GM18951 (cell line): ENCODE results near the gene KIZ.

ENCODE experiments used
- POLR2A ChIP-seq: IDR thresholded peaks from 4 replicates; pipeline ENCODE4 v1.6.1; 2011; ENCODE audit warnings: mild to moderate bottlenecking; ENCODE audit not compliant: insufficient read length, insufficient read depth; ENCODE audit errors: extremely low read depth
- in situ Hi-C: fragments of 300-500 bp; cut with MboI; formaldehyde crosslinking; loops from one replicate; pipeline ENCODE4 v1.12.0; 2022; ENCODE audit warnings: low sequenced_read_pairs, mixed read lengths, inconsistent platforms; ENCODE audit not compliant: unreplicated experiment

The KIZ gene

DNA sequence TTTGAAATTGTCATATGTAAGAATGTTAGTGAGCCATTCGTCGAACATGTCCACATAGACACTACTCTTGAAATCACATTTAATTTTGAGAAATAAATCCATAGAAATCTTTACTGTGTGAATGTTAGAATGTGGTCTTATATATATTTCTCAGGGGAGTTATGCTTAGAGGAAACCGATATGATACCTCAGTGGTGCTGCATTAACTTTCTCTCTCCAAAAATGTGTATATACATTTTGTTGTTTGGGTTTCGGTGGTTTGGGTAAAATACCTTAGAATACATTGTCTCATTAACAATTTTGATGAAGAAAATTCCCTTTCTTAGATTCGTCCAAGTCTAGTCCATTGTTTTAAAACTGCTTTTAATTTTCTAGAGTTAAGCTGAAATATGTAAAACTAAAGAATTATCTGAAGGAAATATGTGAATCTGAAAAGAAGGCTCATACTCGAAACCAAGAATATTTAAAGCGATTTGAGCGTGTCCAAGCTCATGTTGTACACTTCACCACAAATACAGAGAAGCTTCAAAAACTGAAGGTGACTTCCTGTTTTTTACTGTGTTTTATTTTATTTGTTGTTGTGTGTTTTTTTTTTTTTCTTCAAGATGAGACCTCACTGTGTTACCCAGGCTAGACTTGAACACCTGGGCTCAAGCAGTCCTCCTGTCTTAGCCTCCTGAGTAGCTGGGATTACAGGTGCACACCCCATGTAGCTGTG lies 10.3 kb downstream of the KIZ start:
- TF ChIP-seq POLR2A: no peak
- in situ Hi-C loops: no loop called here

DNA sequence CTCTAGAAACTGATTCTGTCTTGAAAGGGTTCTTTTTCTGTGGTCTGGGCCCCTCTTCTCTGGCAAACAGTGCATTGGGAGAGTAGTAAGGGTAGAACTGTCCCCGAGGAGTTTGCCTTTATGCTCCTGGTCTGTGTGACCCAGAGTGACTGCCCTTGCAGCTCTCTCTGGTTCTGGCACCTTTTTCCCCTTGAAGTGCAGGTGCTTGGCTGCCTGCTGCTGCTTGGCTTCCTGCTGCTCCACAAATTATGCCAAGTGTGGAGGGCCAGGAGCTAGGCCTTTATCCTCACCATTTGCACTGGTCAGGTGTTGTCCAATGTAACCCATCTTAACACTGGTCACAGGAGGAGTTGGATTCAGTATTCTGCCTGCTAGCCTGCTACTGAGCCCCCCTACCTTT lies 11.2 kb downstream of the KIZ start:
- TF ChIP-seq POLR2A: no peak
- in situ Hi-C loops: no loop called here

GRCh38 chr20:21139881-21140566 lies 14.1 kb downstream of the KIZ start:
- TF ChIP-seq POLR2A: no peak
- in situ Hi-C loops: no loop called here

DNA sequence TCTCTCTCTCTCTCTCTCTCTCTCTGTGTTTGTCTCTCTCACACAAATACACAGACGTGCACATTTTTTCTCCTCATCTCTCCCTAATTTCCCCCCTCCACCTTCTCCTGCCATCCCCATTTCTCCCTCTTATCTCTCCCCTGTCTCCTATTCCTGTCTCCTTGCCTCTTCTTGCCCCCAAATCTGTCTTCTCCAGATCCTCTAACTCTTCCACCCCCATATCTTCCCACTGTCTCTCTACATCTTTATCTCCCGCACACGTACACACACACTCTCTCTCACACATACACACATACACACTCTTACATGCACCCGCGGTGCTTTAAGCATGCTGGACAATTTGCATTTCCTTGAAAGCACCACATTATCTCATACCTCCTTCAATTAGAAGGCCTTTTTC lies 15.9 kb downstream of the KIZ start:
- TF ChIP-seq POLR2A: no peak
- in situ Hi-C loops: no loop called here

DNA sequence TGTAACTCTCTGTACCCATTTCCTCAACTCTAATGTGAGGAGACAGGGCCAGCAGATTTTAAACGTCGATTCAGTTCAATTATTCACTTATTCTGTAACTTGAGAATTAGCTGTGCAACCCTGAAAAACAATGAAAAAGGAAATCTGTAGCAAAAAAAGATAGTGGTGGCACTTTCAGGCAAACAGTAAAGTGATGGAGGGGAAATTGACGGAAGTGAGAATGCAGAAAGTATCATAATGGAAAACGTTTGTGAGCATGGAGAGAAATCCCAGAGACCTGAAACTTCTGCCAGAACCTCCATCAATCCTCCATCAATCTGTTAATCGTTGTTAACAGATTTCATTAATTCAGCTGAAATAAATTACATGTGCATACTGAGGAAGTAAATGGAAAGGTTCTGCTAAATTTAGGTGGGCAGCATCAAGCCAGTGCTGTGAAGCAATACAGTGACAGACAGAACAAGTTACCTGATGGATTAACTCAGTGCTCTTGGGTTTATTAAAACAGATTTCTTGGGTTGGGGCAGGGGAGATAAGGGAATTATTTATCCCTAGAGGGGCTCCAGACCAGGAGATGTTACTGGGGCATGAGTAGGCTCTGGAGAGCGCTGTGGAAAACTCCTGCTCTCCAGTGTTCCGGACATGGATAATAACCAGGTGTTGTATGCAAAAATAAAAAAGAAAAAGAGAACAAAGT lies 17.5 kb downstream of the KIZ start:
- no peak for TF ChIP-seq POLR2A
- in situ Hi-C loops: no loop called here

GRCh38 chr20:21145424-21145823 lies 19.5 kb downstream of the KIZ start:
- in situ Hi-C loops: no loop called here
- TF ChIP-seq POLR2A: no peak

- TF ChIP-seq POLR2A: no peak
- in situ Hi-C loops: no loop called here
Observed at GRCh38 chr20:21146215-21146614, 20.3 kb downstream of the KIZ start.

DNA sequence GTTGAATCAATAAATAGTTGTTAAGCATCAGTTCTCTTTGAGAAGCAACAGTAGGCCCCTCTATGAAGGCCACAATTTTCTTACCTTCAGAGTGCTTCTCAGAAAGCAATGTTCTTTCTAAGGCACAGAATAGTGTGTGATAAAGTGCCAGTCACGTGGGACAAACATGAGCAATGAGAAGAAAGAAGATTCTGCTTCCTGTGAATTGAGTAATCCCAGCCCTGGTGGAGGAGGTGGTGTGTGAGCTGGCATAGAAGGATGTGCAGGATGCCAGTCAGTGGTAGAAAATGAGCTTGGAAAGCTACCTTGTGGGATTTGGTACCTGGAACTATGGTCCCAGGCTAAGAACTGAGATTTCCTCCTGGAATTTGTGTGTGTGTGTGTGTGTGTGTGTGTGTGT lies 21.7 kb downstream of the KIZ start:
- TF ChIP-seq POLR2A: no peak
- in situ Hi-C loops: no loop called here

GRCh38 chr20:21149344-21149743 lies 23.5 kb downstream of the KIZ start:
- no peak for TF ChIP-seq POLR2A
- in situ Hi-C loops: no loop called here

DNA sequence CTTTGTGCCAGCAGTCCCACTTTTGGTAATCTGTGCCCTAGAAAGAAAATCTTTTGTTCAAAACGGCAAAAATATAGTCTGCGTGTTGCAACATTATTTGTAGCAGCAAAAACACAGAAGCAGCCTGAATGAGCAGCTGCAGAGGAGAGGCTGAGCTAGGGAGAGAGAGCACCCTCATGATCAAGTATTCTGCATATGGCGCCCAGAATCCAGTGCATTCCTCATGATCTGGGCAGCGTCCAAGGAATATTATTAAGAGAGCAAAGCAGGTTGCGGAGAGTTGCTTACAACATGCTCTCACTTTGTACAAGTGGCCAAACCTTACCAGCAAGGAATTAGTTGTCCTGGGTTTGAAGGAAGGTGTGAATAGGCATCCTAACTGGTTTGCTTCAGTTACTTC lies 25.9 kb downstream of the KIZ start:
- TF ChIP-seq POLR2A: no peak
- in situ Hi-C loops: no loop called here

GRCh38 chr20:21154692-21155091 lies 28.8 kb downstream of the KIZ start:
- TF ChIP-seq POLR2A: no peak
- in situ Hi-C loops: no loop called here

- in situ Hi-C loops: no loop called here
- TF ChIP-seq POLR2A: no peak
Observed at GRCh38 chr20:21155268-21155667, 29.4 kb downstream of the KIZ start.

DNA sequence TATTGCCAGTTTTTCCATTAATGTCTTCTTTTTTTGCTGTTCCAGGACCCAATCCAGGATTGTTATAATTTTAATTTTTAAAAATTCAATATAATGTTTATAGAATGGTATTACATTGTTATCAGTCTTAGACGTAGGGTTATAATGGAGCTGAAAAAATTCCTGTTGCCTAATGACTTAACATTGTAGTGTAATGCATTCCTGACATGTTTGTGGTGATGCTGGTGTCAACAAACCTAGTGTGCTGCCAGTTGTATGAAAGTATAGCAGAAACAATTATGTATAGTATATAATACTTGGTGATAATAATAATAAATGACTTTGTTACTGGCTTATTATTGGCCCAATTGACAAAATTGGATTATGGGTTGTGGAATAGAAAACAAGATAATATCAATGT lies 30.4 kb downstream of the KIZ start:
- in situ Hi-C loops: no loop called here
- TF ChIP-seq POLR2A: no peak

DNA sequence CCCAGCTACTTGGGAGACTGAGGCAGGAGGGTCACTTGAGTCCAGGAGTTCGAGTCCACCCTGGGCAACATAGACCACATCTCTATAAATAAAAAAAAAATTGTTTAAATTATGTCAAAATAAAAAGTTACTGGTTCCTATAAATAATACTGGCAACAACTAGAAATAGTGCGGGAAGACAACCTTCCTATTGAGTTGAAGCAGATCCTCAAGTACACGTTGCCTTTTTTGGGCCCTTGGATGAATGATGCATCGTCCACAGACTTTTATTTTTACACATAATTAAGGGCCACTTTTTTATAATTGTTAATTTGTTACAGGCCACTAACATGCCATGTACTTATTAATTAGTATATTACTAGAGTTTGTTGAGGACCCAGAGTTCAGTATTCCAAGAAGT lies 31.1 kb downstream of the KIZ start:
- TF ChIP-seq POLR2A: no peak
- in situ Hi-C loops: no loop called here
